DND-41 (cell line): ENCODE measurements around the gene FARSA.
A peak's percentile ranks its signal among the peaks of the same experiment; 100 is the strongest.
"Not testable (repeated sequence)": the region's sequence is repeated elsewhere in the genome, so short reads cannot be mapped to it uniquely, and the experiment has no call there.

Experiments used
- ATAC-seq: fragments of 200-7000 bp; cut with Tn5 transposase; 3 replicates; pipeline ENCODE4 v1.9.1; 2021; ENCODE audit warnings: low read depth; ENCODE audit not compliant: insufficient read depth
- DNase-seq: peaks from one replicate; pipeline ENCODE4 v3.0.0-alpha.2; 2020
- H2AFZ ChIP-seq: 2 replicates; pipeline ENCODE4 v1.6.0; 2012; ENCODE audit warnings: low read depth, low read length
- H3K27ac ChIP-seq: 2 replicates; pipeline ENCODE4 v1.5.1; 2012; ENCODE audit warnings: low read length, inconsistent platforms
- H3K27me3 ChIP-seq: fragments of 200-600 bp; sonication (generic); 2 replicates; pipeline ENCODE4 v1.6.0; 2012; ENCODE audit warnings: low read length, mild to moderate bottlenecking, inconsistent platforms; ENCODE audit not compliant: insufficient read depth, poor library complexity
- H3K36me3 ChIP-seq: 2 replicates; pipeline ENCODE4 v1.5.1; 2012; ENCODE audit warnings: low read length, inconsistent platforms; ENCODE audit not compliant: insufficient read depth
- H3K4me1 ChIP-seq: 2 replicates; pipeline ENCODE4 v1.5.1; 2012; ENCODE audit warnings: mild to moderate bottlenecking, low read length; ENCODE audit not compliant: insufficient read depth
- H3K4me2 ChIP-seq: 2 replicates; pipeline ENCODE4 v1.6.0; 2012; ENCODE audit warnings: mild to moderate bottlenecking, moderate library complexity, low read length, inconsistent platforms; ENCODE audit not compliant: insufficient read depth
- H3K4me3 ChIP-seq, 2 experiments: fragments of 200-600 bp in 1 of 2; shearing (Covaris generic) in 1 of 2; 2 replicates each; pipeline ENCODE4 v1.5.1; 2012 to 2016; ENCODE audit warnings: inconsistent platforms in 2 of 2, low read length in 2 of 2, mild to moderate bottlenecking in 2 of 2, low read depth in 1 of 2, moderate library complexity in 1 of 2
- H3K79me2 ChIP-seq: 2 replicates; pipeline ENCODE4 v1.6.0; 2012; ENCODE audit warnings: low read length, inconsistent platforms; ENCODE audit not compliant: insufficient read depth
- H3K9ac ChIP-seq: 2 replicates; pipeline ENCODE4 v1.6.0; 2012; ENCODE audit warnings: low read depth, mild to moderate bottlenecking, inconsistent platforms, low read length, moderate library complexity
- H3K9me3 ChIP-seq: 2 replicates; pipeline ENCODE4 v1.5.1; 2012; ENCODE audit warnings: low read length, moderate library complexity, mild to moderate bottlenecking, inconsistent platforms; ENCODE audit not compliant: insufficient read depth, severe bottlenecking
- H4K20me1 ChIP-seq: 2 replicates; pipeline ENCODE4 v1.6.0; 2012; ENCODE audit warnings: low read length; ENCODE audit not compliant: insufficient read depth
- EZH2 ChIP-seq: IDR thresholded peaks from 3 replicates; pipeline ENCODE4 v1.6.1; 2012; ENCODE audit warnings: borderline replicate concordance, low read depth, mild to moderate bottlenecking, moderate library complexity, low read length, inconsistent platforms; ENCODE audit not compliant: severe bottlenecking
- TF ChIP-seq, protein P1 (sequence below): IDR thresholded peaks from 2 replicates; pipeline ENCODE4 v1.5.1; 2012; ENCODE audit warnings: borderline replicate concordance, low read length, moderate library complexity, mild to moderate bottlenecking; ENCODE audit not compliant: poor library complexity, severe bottlenecking; ENCODE audit errors: extremely low read depth

Gene FARSA

DNA sequence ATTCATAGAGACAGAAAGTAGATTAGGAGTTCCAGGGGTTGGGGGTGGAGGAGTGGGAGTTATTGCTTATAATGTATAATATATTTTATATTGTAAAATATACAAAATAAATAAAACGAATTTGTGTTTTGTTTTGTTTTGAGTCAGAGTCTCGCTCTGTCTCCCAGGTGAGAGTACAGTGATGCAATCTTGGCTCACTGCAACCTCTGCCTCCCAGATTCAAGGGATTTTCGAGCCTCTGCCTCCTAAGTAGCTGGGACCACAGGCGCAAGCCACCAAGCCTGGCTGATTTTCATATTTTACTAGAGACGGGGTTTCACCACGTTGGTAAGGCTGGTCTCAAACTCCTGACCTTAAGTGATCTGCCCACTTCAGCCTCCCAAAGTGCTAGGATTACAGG is 26.0 kb upstream of the FARSA start:
- TF ChIP-seq, protein P1, sequence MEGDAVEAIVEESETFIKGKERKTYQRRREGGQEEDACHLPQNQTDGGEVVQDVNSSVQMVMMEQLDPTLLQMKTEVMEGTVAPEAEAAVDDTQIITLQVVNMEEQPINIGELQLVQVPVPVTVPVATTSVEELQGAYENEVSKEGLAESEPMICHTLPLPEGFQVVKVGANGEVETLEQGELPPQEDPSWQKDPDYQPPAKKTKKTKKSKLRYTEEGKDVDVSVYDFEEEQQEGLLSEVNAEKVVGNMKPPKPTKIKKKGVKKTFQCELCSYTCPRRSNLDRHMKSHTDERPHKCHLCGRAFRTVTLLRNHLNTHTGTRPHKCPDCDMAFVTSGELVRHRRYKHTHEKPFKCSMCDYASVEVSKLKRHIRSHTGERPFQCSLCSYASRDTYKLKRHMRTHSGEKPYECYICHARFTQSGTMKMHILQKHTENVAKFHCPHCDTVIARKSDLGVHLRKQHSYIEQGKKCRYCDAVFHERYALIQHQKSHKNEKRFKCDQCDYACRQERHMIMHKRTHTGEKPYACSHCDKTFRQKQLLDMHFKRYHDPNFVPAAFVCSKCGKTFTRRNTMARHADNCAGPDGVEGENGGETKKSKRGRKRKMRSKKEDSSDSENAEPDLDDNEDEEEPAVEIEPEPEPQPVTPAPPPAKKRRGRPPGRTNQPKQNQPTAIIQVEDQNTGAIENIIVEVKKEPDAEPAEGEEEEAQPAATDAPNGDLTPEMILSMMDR, result no peak
- no peak for TF ChIP-seq EZH2
- ATAC-seq, result no peak
- Histone ChIP-seq H2AFZ (no peak overlapping the region), H3K27me3 (no peaks in the 10 kb centered on the region), H3K27ac (no peak overlapping the region), H3K79me2 (peaks cover 33% of the 10 kb centered on the region), H3K4me1 (peaks cover 30% of the 10 kb centered on the region), H3K9ac (no peak overlapping the region), H3K4me2 (no peak overlapping the region), H3K4me3 (no peak overlapping the region), H3K36me3 (peaks cover 19% of the 10 kb centered on the region), H3K9me3 (no peaks in the 10 kb centered on the region), H4K20me1 (peaks cover 9% of the 10 kb centered on the region)
- no peak for DNase-seq

DNA sequence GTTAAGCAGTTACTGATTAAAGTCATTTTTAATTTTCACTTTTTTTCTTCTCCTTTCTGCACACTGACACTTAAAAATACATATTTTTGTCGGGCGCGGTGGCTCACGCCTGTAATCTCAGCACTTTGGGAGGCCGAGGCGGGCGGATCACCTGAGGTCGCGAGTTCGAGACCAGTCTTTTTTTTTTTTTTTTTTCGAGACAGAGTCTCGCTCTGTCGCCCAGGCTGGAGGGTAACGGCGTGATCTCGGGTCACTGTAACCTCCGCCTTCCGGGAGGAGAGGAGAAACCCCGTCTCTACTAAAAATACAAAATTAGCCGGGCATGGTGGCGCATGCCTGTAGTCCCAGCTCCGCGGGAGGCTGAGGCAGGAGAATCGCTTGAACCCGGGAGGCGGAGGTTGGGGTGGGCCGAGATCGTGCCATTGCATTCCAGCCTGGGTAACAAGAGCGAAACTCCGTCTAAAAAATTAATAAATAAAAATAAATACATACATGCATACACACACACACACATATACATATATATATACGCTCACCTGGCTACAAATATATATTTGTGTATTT is 24.0 kb upstream of the FARSA start:
- not testable (repeated sequence) for H3K27me3 ChIP-seq, DNase-seq, H3K9me3 ChIP-seq, ATAC-seq
- Histone ChIP-seq H2AFZ (peak overlapping the region; percentile 98), H3K4me3 (peak overlapping the region; percentile 79 to 98), H4K20me1 (peaks cover 21% of the 10 kb centered on the region), H3K27ac (peak overlapping the region; percentile 87), H3K79me2 (peaks cover 52% of the 10 kb centered on the region), H3K36me3 (peaks cover 39% of the 10 kb centered on the region), H3K4me2 (peak overlapping the region; percentile 82), H3K9ac (peak overlapping the region; percentile 92), H3K4me1 (peaks cover 47% of the 10 kb centered on the region)

DNA sequence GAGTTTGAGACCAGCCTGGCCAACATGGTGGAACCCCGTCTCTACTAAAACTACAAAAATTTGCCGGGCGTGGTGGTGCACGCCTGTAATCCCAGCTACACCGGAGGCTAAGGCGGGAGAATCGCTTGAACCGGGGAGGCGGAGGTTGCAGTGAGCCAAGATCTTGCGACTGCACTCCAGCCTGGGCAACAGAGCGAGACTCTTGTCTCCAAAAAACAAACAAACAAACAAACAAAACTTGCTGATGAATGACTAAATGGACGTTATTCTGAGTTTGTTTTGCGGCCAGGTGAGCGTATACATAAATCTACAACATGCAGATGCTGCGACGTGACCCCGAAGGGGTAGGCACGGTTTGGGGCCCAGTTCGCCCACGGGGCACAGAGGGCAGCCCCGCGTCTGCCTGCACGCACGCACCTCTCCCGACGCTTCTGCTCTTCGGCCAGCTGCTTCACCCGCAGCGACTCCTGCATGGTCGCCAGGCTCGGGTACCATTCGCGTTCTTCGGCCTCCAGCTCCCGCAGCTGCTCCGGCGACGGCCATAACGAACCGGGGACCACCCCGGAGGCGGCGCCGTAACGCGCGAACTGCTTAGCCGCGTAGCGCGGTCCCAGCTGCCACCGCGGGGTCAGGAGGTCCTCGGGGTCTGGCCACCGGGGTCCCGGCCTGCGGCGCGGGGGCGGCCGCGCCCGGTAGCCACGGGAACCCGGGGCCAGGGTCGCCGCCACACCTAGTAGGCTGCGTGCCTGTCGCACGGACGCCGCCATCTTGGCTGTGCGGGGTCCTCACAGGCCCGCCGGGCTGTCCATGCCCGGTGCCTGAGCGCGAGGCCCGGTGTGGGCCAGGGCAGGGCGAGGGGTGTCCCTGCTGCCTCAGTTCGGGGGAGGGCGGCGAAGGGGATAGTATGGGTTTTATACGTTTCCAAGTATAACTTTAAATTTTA is 23.2 kb upstream of the FARSA start, which contains the start of gene GADD45GIP1:
Gene GADD45GIP1, minus strand, starts transcription at position 778 of the 943 bp plus-strand sequence. Its CDS starts 11 bp downstream, at position 767.
- Histone ChIP-seq H3K27ac (peak within 1 kb of the TSS; percentile 87), H2AFZ (peak within 1 kb of the TSS; percentile 98), H3K4me2 (peak within 1 kb of the TSS; percentile 82), H3K4me3 (peak within 1 kb of the TSS; percentile 79 to 98), H4K20me1 (peaks cover 21% of the 10 kb centered on the region), H3K9me3 (no peaks in the 10 kb centered on the region), H3K9ac (peak within 1 kb of the TSS; percentile 92), H3K27me3 (no peaks in the 10 kb centered on the region), H3K79me2 (peaks cover 59% of the 10 kb centered on the region), H3K4me1 (peaks cover 49% of the 10 kb centered on the region), H3K36me3 (peaks cover 47% of the 10 kb centered on the region)
- TF ChIP-seq, protein P1, result no peak
- no peak for TF ChIP-seq EZH2
- peak; percentile 91 for ATAC-seq
- peak; percentile 88 for DNase-seq

DNA sequence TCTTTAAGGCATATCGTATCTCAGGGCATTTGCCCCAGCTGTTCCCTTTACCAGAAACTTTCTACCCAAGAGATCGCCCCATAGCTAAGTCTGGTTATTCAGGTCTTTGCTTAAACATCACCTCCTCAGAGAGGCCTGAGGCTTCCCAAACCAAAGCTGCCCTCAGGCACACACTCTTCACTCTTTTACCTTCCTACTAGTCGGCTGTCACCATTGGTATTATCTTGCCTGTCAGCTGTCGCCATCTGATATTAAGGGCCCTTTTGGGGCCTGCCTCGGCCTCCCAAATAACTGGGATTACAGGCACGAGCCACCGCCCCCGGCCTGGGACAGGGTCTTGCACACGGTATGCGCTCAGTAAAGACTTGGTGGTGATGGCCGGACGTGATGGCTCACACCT is 22.5 kb upstream of the FARSA start:
- DNase-seq (no peak), ATAC-seq (no peak)
- Histone ChIP-seq H3K4me2 (peak overlapping the region; percentile 82), H2AFZ (0 out of 2 replicates have a peak overlapping the region, but pooled peaks have one; percentile 98), H3K27me3 (no peaks in the 10 kb centered on the region), H4K20me1 (peaks cover 21% of the 10 kb centered on the region), H3K4me3 (peak overlapping the region; percentile 79 to 98), H3K36me3 (peaks cover 52% of the 10 kb centered on the region), H3K4me1 (peaks cover 49% of the 10 kb centered on the region), H3K79me2 (peaks cover 63% of the 10 kb centered on the region), H3K9me3 (no peaks in the 10 kb centered on the region), H3K9ac (peak overlapping the region; percentile 92), H3K27ac (peak overlapping the region; percentile 87)
- TF ChIP-seq EZH2, result no peak
- TF ChIP-seq, protein P1, result no peak

DNA sequence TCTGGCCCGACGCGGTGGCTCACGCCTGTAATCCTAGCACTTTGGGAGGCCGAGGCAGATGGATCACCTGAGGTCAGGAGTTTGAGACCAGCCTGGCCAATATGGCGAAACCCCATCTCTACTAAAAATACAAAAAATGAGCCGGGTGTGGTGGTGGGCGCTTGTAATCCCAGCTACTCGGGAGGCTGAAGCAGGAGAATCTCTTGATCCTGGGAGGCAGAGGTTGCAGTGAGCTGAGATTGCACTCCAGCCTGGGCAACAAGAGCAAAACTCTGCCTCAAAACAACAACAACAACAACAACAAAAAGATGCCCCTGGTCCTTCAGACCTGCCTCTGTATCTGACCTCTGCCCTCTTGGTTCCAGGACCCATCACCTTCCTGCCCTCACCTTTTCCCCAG is 22.1 kb upstream of the FARSA start:
- ATAC-seq, H3K27me3 ChIP-seq, H2AFZ ChIP-seq, H3K9me3 ChIP-seq, DNase-seq: not testable (repeated sequence)
- H3K36me3 ChIP-seq, result peaks cover 57% of the 10 kb centered on the region
- peak overlapping the region; percentile 79 to 98; a peak in 3 of 4 replicates for H3K4me3 ChIP-seq
- H4K20me1 ChIP-seq, result peaks cover 21% of the 10 kb centered on the region
- peak overlapping the region; percentile 87 for H3K27ac ChIP-seq
- H3K79me2 ChIP-seq, result peaks cover 67% of the 10 kb centered on the region
- H3K9ac ChIP-seq, result peak overlapping the region; percentile 92
- H3K4me1 ChIP-seq, result peaks cover 49% of the 10 kb centered on the region
- H3K4me2 ChIP-seq, result peak overlapping the region; percentile 82
